OCI-LY7 (cell line): ENCODE measurements around the gene CRTAC1. TPM values are rescaled to one million over a fixed set of nuclear protein-coding genes. Genes with fewer than 3 reads are reported as not detected.

Experiments
- BruUV-seq: library from RNA; stranded (reverse); fragments of 400-500 nt; replicated peaks from 2 replicates; lab custom pipeline; 2021; lab: Mats Ljungman, UMichigan
- CTCF ChIA-PET: fragments of 300-600 bp; sonication (Branson Sonifier 250); formaldehyde crosslinking; loops from one replicate; lab custom pipeline; 2022; ENCODE audit warnings: antibody characterized with exemption; ENCODE audit not compliant: unreplicated experiment; lab: Charles Lee
- POLR2A ChIA-PET: fragments of 300-600 bp; sonication (Branson Sonifier 250); formaldehyde crosslinking; loops from one replicate; lab custom pipeline; 2022; ENCODE audit warnings: antibody characterized with exemption; lab: Charles Lee
- DNase-seq: peaks from one replicate; pipeline ENCODE4 v3.0.0-alpha.2; 2015; ENCODE audit warnings: low spot score
- H2AFZ ChIP-seq: fragments of 200-600 bp; sonication (generic), shearing (Covaris generic); 2 replicates; pipeline ENCODE4 v1.6.1; 2014; ENCODE audit warnings: mild to moderate bottlenecking, antibody characterized with exemption, low read length, moderate library complexity
- H3K27ac ChIP-seq: fragments of 200-600 bp; sonication (generic); 2 replicates; pipeline ENCODE4 v1.5.1; 2014; ENCODE audit warnings: mixed run types, low read depth, mild to moderate bottlenecking, moderate library complexity, low read length, inconsistent platforms; ENCODE audit not compliant: poor library complexity, severe bottlenecking
- H3K36me3 ChIP-seq: fragments of 200-600 bp; sonication (generic); 2 replicates; pipeline ENCODE4 v1.6.1; 2014; ENCODE audit warnings: mild to moderate bottlenecking, antibody characterized with exemption, low read length, moderate library complexity, mixed read lengths; ENCODE audit not compliant: insufficient read depth
- H3K4me1 ChIP-seq: fragments of 200-600 bp; sonication (generic); 2 replicates; pipeline ENCODE4 v1.5.1; 2014; ENCODE audit warnings: mild to moderate bottlenecking, low read length; ENCODE audit not compliant: insufficient read depth, poor library complexity, severe bottlenecking
- H3K4me2 ChIP-seq: fragments of 200-600 bp; sonication (generic); 2 replicates; pipeline ENCODE4 v1.6.1; 2014; ENCODE audit warnings: mild to moderate bottlenecking, low read length
- H3K4me3 ChIP-seq: fragments of 200-600 bp; sonication (generic); 2 replicates; pipeline ENCODE4 v1.5.1; 2014; ENCODE audit warnings: mild to moderate bottlenecking, low read depth, low read length; ENCODE audit not compliant: poor library complexity, severe bottlenecking
- H3K79me2 ChIP-seq: fragments of 200-600 bp; sonication (generic); 2 replicates; pipeline ENCODE4 v1.6.1; 2016; ENCODE audit warnings: low read depth, mild to moderate bottlenecking, low read length, moderate library complexity, mixed read lengths; ENCODE audit not compliant: insufficient read depth
- H3K9me2 ChIP-seq: fragments of 200-600 bp; sonication (generic); 2 replicates; pipeline ENCODE4 v1.6.1; 2016; ENCODE audit warnings: mild to moderate bottlenecking, low read length, mixed read lengths; ENCODE audit not compliant: insufficient read depth
- H3K9me3 ChIP-seq: fragments of 200-600 bp; sonication (generic); 2 replicates; pipeline ENCODE4 v1.6.1; 2014; ENCODE audit warnings: mild to moderate bottlenecking, mixed run types, low read length, mixed read lengths
- H4K20me1 ChIP-seq: fragments of 200-600 bp; sonication (generic); 2 replicates; pipeline ENCODE4 v1.6.1; 2014; ENCODE audit warnings: mild to moderate bottlenecking, antibody characterized with exemption, low read length, moderate library complexity, mixed read lengths; ENCODE audit not compliant: insufficient read depth
- CTCF ChIP-seq: fragments of 200-600 bp; sonication (generic); conservative IDR thresholded peaks from 2 replicates; pipeline ENCODE4 v1.5.1; 2014; ENCODE audit warnings: mild to moderate bottlenecking, antibody characterized with exemption, low read length, moderate library complexity, mixed read lengths
- EZH2phosphoT487 ChIP-seq: fragments of 200-600 bp; sonication (generic); IDR thresholded peaks from 2 replicates; pipeline ENCODE4 v1.6.1; 2018; ENCODE audit warnings: low read depth, borderline replicate concordance, mild to moderate bottlenecking, mixed run types, antibody characterized with exemption, low read length, moderate library complexity, mixed read lengths
- intact Hi-C: fragments of 100-400 bp; cut with micrococcal nuclease; formaldehyde crosslinking; loops from one replicate; pipeline ENCODE4 v1.10.0; 2022; ENCODE audit not compliant: unreplicated experiment
- total RNA-seq, 2 experiments: library from RNA; depleted of rRNA in 1 of 2; stranded (reverse); fragments of >200 nt in 1 of 2; shearing (Covaris generic) in 1 of 2; gene quantifications; 2 replicates each; pipeline ENCODE4 v1.2.3, GENCODE V29; 2014 to 2022

The CRTAC1 gene
- total RNA-seq, 2 experiments from 2014 or later, result not detected

DNA sequence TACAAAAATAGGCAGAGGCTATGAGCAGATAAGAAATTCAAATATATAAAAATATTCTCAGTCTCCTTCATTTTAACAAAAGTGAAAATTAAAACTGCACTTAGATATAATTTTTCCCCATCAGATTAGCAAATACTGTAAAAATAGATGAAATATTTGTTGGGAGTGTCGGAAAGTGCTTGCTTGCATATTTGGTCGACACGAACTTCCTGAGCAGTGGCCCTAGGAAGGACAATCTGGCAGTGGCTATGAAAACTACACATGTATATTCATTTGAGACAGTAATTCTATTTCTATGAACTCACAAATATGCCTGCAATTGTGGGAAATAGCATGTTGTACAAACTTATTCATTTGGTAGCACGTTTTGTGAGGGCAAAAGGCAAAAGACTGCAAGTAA is 99.4 kb downstream of the CRTAC1 start:
- no peaks in the 10 kb centered on the region for H3K9me2 ChIP-seq
- no TSS peak for BruUV-seq
- no peaks in the 10 kb centered on the region for H3K79me2 ChIP-seq
- ChIA-PET CTCF (no interaction called here), POLR2A (no interaction called here)
- H3K36me3 ChIP-seq, result no peaks in the 10 kb centered on the region
- H3K4me1 ChIP-seq, result no peaks in the 10 kb centered on the region
- no peak overlapping the region for H2AFZ ChIP-seq
- no peak overlapping the region for H3K4me2 ChIP-seq
- H3K27ac ChIP-seq, result no peak overlapping the region
- no peak for TF ChIP-seq EZH2phosphoT487
- TF ChIP-seq CTCF, result no peak
- H4K20me1 ChIP-seq, result no peaks in the 10 kb centered on the region
- no peak for DNase-seq
- no peak overlapping the region for H3K4me3 ChIP-seq
- no peaks in the 10 kb centered on the region for H3K9me3 ChIP-seq
- intact Hi-C loops, result no loop called here

- Histone ChIP-seq H3K9me2 (no peaks in the 10 kb centered on the region), H3K36me3 (no peaks in the 10 kb centered on the region), H4K20me1 (no peaks in the 10 kb centered on the region), H3K79me2 (no peaks in the 10 kb centered on the region), H3K4me2 (no peak overlapping the region), H3K9me3 (no peaks in the 10 kb centered on the region), H3K27ac (no peak overlapping the region), H2AFZ (no peak overlapping the region), H3K4me3 (no peak overlapping the region), H3K4me1 (no peaks in the 10 kb centered on the region)
- CTCF ChIA-PET, result no interaction called here
- no TSS peak for BruUV-seq
- no peak for DNase-seq
- POLR2A ChIA-PET, result no interaction called here
- intact Hi-C loops, result no loop called here
- TF ChIP-seq CTCF (no peak), EZH2phosphoT487 (no peak)
Measured at GRCh38 chr10:97928897-97929296, 101.5 kb downstream of the CRTAC1 start.

DNA sequence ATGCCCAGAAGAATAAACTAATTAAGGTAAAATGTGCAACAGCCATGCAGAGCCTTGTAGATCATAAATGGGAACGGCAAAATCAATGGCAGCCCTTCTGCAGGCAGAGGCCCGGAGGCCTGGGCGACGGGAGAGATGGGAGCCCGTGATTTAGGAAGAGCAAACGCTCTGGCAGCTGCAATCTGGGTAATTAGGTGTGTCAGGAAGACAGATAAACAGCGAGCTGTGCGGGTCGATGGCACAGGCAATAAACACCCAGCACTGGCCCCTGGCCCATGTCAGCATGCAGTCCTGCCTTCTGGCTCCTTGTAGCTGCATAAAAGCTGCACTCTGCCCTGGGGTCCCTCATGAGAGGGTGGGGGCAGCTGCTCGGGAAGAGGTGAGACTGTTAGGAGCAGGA is 102.8 kb downstream of the CRTAC1 start:
- intact Hi-C loops, result no loop called here
- Histone ChIP-seq H3K9me2 (no peaks in the 10 kb centered on the region), H3K27ac (no peak overlapping the region), H3K4me3 (no peak overlapping the region), H3K79me2 (no peaks in the 10 kb centered on the region), H4K20me1 (no peaks in the 10 kb centered on the region), H3K4me1 (no peaks in the 10 kb centered on the region), H3K36me3 (no peaks in the 10 kb centered on the region), H2AFZ (no peak overlapping the region), H3K4me2 (no peak overlapping the region), H3K9me3 (no peaks in the 10 kb centered on the region)
- BruUV-seq, result no TSS peak
- ChIA-PET POLR2A (interaction anchor here (0.5 kb wide), 1 partner anchor 335 kb away, joined by 3 read pairs; no protein-coding TSS in a partner anchor), CTCF (no interaction called here)
- TF ChIP-seq EZH2phosphoT487 (no peak), CTCF (no peak)
- no peak for DNase-seq
